IPS-18a (cell line): ENCODE data around the gene TSPAN9.

ENCODE experiments used
- H3K27ac ChIP-seq: one replicate; pipeline ENCODE4 v1.5.1; 2013; ENCODE audit warnings: low read length
- H3K27me3 ChIP-seq: one replicate; pipeline ENCODE4 v1.6.1; 2013; ENCODE audit warnings: mild to moderate bottlenecking, low read length; ENCODE audit not compliant: control insufficient read depth, insufficient read depth
- H3K36me3 ChIP-seq: one replicate; pipeline ENCODE4 v1.6.1; 2013; ENCODE audit warnings: low read depth, low read length; ENCODE audit not compliant: control insufficient read depth
- H3K4me1 ChIP-seq: one replicate; pipeline ENCODE4 v1.6.1; 2013; ENCODE audit warnings: low read depth, low read length; ENCODE audit not compliant: control insufficient read depth
- H3K4me3 ChIP-seq: one replicate; pipeline ENCODE4 v1.5.1; 2013; ENCODE audit warnings: low read length
- H3K9ac ChIP-seq: one replicate; pipeline ENCODE4 v1.6.1; 2013; ENCODE audit warnings: mild to moderate bottlenecking, low read length, moderate library complexity
- H3K9me3 ChIP-seq: one replicate; pipeline ENCODE4 v1.6.1; 2013; ENCODE audit warnings: low read depth, low read length; ENCODE audit not compliant: control insufficient read depth

Gene TSPAN9

DNA sequence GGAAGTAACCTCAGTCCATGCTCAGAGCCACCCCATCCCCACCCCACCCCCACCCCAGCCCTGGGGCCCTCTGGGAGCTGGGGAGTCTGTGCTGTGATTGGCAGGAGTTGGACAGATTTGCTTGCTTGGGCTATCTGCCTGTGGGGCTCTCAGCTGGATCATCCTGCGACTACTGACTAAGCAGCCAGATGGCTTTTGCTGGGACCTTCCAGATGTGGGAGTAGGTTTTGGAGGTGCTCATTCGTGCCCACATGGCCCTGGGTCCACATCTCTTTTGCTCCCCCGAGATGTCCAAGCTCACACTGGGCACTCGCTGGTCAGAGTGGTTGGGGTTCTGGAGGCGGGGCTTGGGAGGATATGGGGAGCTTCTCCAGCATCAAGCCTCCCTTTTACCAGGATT, 138.9 kb downstream of the TSPAN9 start:
- Histone ChIP-seq H3K27me3 (no peaks in the 10 kb centered on the region), H3K4me3 (no peak overlapping the region), H3K9ac (no peak overlapping the region), H3K36me3 (no peaks in the 10 kb centered on the region), H3K4me1 (peaks cover 20% of the 10 kb centered on the region), H3K9me3 (no peaks in the 10 kb centered on the region), H3K27ac (no peak overlapping the region)

GRCh38 chr12:3216726-3217682, 139.8 kb downstream of the TSPAN9 start:
- Histone ChIP-seq H3K9ac (no peak overlapping the region), H3K27me3 (no peaks in the 10 kb centered on the region), H3K9me3 (no peaks in the 10 kb centered on the region), H3K36me3 (no peaks in the 10 kb centered on the region), H3K27ac (no peak overlapping the region), H3K4me1 (peaks cover 20% of the 10 kb centered on the region), H3K4me3 (no peak overlapping the region)

GRCh38 chr12:3217683-3218079, 140.5 kb downstream of the TSPAN9 start:
- H3K9ac ChIP-seq: no peak overlapping the region
- no peak overlapping the region for H3K27ac ChIP-seq

DNA sequence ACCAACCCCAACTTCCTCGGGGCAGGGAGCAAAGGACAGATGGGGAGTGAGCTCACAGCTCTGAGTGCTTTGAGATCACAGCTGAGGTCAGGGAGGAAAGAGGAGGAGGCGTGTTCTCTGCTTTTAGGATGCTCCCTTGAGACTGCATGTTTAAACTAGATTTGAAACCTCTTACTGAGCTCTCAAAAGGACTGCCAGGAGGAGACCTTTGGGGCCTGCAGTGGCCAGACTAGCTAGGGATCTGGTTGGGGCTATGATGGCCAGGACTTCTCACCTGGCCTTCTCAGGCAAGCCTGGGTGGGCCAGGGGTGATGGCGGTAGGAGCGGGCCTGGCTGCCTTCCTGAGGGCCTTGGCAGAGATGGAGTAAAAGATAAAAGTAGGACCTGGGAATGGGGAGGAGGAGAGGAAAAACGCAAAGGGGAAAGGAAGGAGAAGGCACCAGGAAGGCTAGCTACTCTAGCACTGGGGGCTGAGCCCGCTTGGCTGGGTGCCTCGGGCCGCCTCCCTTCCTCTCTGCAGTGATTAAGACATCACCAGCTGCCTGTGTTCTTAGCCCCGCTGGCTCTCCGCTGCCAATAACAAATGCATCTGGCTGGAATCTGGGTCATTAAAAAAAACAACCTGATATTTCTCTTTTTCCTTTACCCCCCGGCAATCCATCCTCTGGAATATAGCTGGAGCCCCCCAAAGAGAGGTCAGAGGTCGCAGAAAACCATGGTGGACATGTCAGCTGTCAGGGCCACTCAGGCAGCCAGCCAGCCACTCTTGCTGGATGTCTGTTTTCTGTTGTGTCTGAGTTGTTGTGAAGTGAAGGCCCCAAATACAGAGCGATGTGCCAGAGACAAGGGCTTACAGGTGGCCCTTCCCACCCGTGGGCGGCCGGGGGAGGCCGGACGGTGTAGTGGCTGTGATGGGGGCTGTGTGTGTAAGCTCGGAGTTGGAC, 141.3 kb downstream of the TSPAN9 start:
- H3K36me3 ChIP-seq: no peaks in the 10 kb centered on the region
- peaks cover 17% of the 10 kb centered on the region for H3K4me1 ChIP-seq
- no peak overlapping the region for H3K4me3 ChIP-seq
- no peak overlapping the region for H3K9ac ChIP-seq
- H3K27me3 ChIP-seq: no peaks in the 10 kb centered on the region
- H3K9me3 ChIP-seq: no peaks in the 10 kb centered on the region
- H3K27ac ChIP-seq: no peak overlapping the region

More at GRCh38 chr12:3217683-3218079, 140.5 kb downstream of the TSPAN9 start:
- Histone ChIP-seq H3K4me1 (peaks cover 20% of the 10 kb centered on the region), H3K36me3 (no peaks in the 10 kb centered on the region), H3K4me3 (no peak overlapping the region), H3K27me3 (no peaks in the 10 kb centered on the region), H3K9me3 (no peaks in the 10 kb centered on the region)

GRCh38 chr12:3219233-3219632, 142.1 kb downstream of the TSPAN9 start:
- H3K27ac ChIP-seq: no peak overlapping the region
- no peaks in the 10 kb centered on the region for H3K27me3 ChIP-seq
- H3K4me3 ChIP-seq: no peak overlapping the region
- peaks cover 10% of the 10 kb centered on the region for H3K4me1 ChIP-seq
- no peak overlapping the region for H3K9ac ChIP-seq
- no peaks in the 10 kb centered on the region for H3K36me3 ChIP-seq
- no peaks in the 10 kb centered on the region for H3K9me3 ChIP-seq

DNA sequence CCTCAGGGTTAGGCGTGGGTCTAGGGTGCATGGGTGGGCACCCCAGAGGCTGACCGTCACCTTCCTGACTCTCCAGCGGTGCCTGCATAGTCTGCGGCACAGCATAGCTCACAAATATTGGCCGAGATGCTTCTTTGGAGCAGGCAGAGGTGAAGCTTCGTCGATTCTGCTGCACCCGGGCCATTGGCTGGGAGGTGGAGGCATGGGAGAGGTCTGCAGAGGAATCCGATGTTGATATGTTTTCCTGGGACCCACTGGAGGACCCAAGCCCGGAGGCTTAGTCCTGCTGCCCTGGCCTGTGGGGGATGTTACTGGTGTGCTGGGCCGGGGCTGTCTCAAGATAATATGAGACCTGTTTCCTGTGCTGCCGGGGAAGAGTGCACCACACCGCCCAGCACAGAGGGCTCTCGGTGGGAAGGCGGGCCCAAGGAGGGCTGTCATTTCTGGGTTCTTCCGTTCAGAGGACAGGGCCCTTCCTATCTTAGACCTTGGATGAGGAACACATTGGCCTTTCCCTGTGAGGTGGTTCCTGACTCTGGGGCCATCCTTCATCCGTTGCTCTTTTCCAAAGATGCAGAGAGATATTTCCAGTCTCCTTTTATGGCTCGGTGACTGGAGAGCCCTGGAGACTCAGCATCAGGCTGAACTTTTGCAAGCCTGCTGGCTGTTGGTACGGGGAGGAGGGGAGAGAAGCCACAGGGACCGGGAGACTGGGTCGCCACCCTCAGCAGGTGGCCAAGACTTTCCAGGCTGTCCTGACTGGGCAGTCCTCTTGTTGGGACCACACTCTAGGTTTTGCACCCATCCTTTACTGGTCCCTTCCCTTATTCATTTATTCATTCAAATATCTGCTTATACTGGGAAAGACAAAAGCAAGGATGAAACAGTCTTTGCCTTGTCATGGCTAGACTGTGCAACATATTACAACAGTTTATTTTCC, 143.5 kb downstream of the TSPAN9 start:
- H3K27me3 ChIP-seq: no peaks in the 10 kb centered on the region

GRCh38 chr12:3222306-3222705, 145.1 kb downstream of the TSPAN9 start:
- H3K36me3 ChIP-seq: no peaks in the 10 kb centered on the region
- no peak overlapping the region for H3K27ac ChIP-seq

More for the DNA sequence above, 143.5 kb downstream of the TSPAN9 start:
- no peak overlapping the region for H3K9ac ChIP-seq
- H3K4me1 ChIP-seq: no peaks in the 10 kb centered on the region
- no peaks in the 10 kb centered on the region for H3K36me3 ChIP-seq
- no peaks in the 10 kb centered on the region for H3K9me3 ChIP-seq
- H3K27ac ChIP-seq: no peak overlapping the region
- no peak overlapping the region for H3K4me3 ChIP-seq

DNA sequence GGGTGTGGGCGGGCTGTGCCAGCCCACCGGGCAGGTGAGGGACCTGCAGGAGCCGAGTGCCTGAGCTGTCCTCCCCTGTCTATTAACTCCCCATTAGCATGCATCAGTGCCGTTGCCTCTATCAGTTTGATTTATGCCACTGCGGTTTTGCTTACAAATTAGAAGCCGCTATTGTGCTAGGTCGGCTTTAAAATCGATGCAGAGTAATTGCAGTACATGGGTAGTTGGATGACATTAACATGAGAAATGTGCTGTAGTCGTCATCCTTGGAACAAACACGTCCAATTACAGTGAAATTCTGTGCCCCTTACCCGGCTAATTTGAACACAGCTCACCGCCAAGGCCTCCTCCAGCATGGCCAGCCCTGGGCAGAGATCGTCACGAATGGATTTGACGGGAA, 145.8 kb downstream of the TSPAN9 start:
- no peaks in the 10 kb centered on the region for H3K9me3 ChIP-seq
- no peaks in the 10 kb centered on the region for H3K36me3 ChIP-seq
- no peak overlapping the region for H3K4me3 ChIP-seq
- no peaks in the 10 kb centered on the region for H3K27me3 ChIP-seq
- no peak overlapping the region for H3K9ac ChIP-seq
- no peak overlapping the region for H3K27ac ChIP-seq
- peaks cover 8% of the 10 kb centered on the region for H3K4me1 ChIP-seq

More at GRCh38 chr12:3222306-3222705, 145.1 kb downstream of the TSPAN9 start:
- no peaks in the 10 kb centered on the region for H3K9me3 ChIP-seq
- no peak overlapping the region for H3K4me3 ChIP-seq
- H3K9ac ChIP-seq: no peak overlapping the region
- H3K27me3 ChIP-seq: no peaks in the 10 kb centered on the region
- peaks cover 5% of the 10 kb centered on the region for H3K4me1 ChIP-seq

- Histone ChIP-seq H3K9ac (no peak overlapping the region), H3K27ac (no peak overlapping the region), H3K4me3 (no peak overlapping the region), H3K36me3 (no peaks in the 10 kb centered on the region), H3K4me1 (peaks cover 8% of the 10 kb centered on the region), H3K9me3 (no peaks in the 10 kb centered on the region), H3K27me3 (no peaks in the 10 kb centered on the region)
Measured at GRCh38 chr12:3223601-3224529, 146.7 kb downstream of the TSPAN9 start.

- H3K9ac ChIP-seq: no peak overlapping the region
- peaks cover 10% of the 10 kb centered on the region for H3K4me1 ChIP-seq
Measured at GRCh38 chr12:3224530-3224903, 147.3 kb downstream of the TSPAN9 start.

More at GRCh38 chr12:3224530-3224903, 147.3 kb downstream of the TSPAN9 start:
- Histone ChIP-seq H3K36me3 (no peaks in the 10 kb centered on the region), H3K27me3 (no peaks in the 10 kb centered on the region), H3K27ac (no peak overlapping the region), H3K4me3 (no peak overlapping the region), H3K9me3 (no peaks in the 10 kb centered on the region)
